Thyroid gland (tissue), 4 donors: ENCODE data around the gene DNAL4. TPM values are rescaled to one million over a fixed set of nuclear protein-coding genes. Genes with fewer than 3 reads are reported as not detected.

Source experiments
- DNase-seq, 2 donors: peaks; one replicate each; pipeline ENCODE4 v3.0.0-alpha.2; 2019
- H3K27ac ChIP-seq, 3 donors: fragments of 200-600 bp; sonication (generic); 1 replicate in 2 of 3; 2 replicates in 1 of 3; pipeline ENCODE4 v1.5.1; 2016 to 2019; ENCODE audit warnings: mild to moderate bottlenecking in 1 of 3, moderate library complexity in 1 of 3
- H3K27me3 ChIP-seq: fragments of 200-600 bp; sonication (generic); one replicate; pipeline ENCODE4 v1.5.1; 2019
- H3K36me3 ChIP-seq, 2 donors: fragments of 200-600 bp; sonication (generic); one replicate each; pipeline ENCODE4 v1.5.1; 2016 to 2019
- H3K4me1 ChIP-seq, 2 donors: fragments of 200-600 bp; sonication (generic); one replicate each; pipeline ENCODE4 v1.5.1; 2017 to 2019
- H3K4me3 ChIP-seq, 3 donors: fragments of 200-600 bp; sonication (generic); replicated peaks in 1 of 3; 1 replicate in 2 of 3; 2 replicates in 1 of 3; pipeline ENCODE4 v1.5.1; 2016; ENCODE audit warnings: mild to moderate bottlenecking in 1 of 3
- H3K9me3 ChIP-seq: fragments of 200-600 bp; sonication (generic); one replicate; pipeline ENCODE4 v1.5.1; 2017
- POLR2A ChIP-seq, 2 donors: fragments of 450-650 bp; IDR thresholded peaks; one replicate each; pipeline ENCODE4 v1.6.1; 2017; ENCODE audit warnings: antibody characterized with exemption in 2 of 2, mild to moderate bottlenecking in 2 of 2, moderate library complexity in 1 of 2
- WGBS, 2 donors: methylation state at CpG; one replicate each; pipeline ENCODE4 v1.1.5; 2017; 5-methylcytosine and 5-hydroxymethylcytosine counted together
- intact Hi-C: fragments of 100-400 bp; cut with DNase I; formaldehyde crosslinking; loops from one replicate; pipeline ENCODE4 v1.15.1; 2023
- total RNA-seq, 4 donors: library from RNA; depleted of rRNA; stranded (reverse); fragments of >200 nt; gene quantifications; one replicate each; pipeline ENCODE4 v1.2.3, GENCODE V29; 2016
- TF ChIP-seq, protein P1 (sequence below), 6 experiments: fragments of 200-600 bp in 3 of 6; fragments of 450-650 bp in 3 of 6; sonication (generic) in 3 of 6; IDR thresholded peaks; one replicate each; pipeline ENCODE4 v1.5.1; 2016 to 2019; ENCODE audit warnings: antibody characterized with exemption in 6 of 6, mild to moderate bottlenecking in 2 of 6, inconsistent platforms in 1 of 6, moderate library complexity in 1 of 6

Gene DNAL4
- total RNA-seq, 4 donors from 2014 or later, result 30.9 to 50.0 (median 37.9) TPM

GRCh38 chr22:38773363-38773946 is 20.5 kb downstream of the DNAL4 start:
- intact Hi-C loops, result loop anchor here (10.0 kb wide), 2 partner anchors 91 to 351 kb away; no protein-coding TSS in a partner anchor
- no peaks in the 10 kb centered on the region for H3K4me1 ChIP-seq
- no peaks in the 10 kb centered on the region for H3K9me3 ChIP-seq
- H3K36me3 ChIP-seq, result no peaks in the 10 kb centered on the region
- H3K27ac ChIP-seq, result no peak overlapping the region
- H3K27me3 ChIP-seq, result no peaks in the 10 kb centered on the region
- WGBS, 2 donors, result 98 to 99% methylated on average over 4 of the region's 4 CpGs
- no peak for TF ChIP-seq POLR2A (IDR thresholded peaks at IDR 0.05)
- TF ChIP-seq, protein P1, sequence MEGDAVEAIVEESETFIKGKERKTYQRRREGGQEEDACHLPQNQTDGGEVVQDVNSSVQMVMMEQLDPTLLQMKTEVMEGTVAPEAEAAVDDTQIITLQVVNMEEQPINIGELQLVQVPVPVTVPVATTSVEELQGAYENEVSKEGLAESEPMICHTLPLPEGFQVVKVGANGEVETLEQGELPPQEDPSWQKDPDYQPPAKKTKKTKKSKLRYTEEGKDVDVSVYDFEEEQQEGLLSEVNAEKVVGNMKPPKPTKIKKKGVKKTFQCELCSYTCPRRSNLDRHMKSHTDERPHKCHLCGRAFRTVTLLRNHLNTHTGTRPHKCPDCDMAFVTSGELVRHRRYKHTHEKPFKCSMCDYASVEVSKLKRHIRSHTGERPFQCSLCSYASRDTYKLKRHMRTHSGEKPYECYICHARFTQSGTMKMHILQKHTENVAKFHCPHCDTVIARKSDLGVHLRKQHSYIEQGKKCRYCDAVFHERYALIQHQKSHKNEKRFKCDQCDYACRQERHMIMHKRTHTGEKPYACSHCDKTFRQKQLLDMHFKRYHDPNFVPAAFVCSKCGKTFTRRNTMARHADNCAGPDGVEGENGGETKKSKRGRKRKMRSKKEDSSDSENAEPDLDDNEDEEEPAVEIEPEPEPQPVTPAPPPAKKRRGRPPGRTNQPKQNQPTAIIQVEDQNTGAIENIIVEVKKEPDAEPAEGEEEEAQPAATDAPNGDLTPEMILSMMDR (IDR thresholded peaks at IDR 0.05), result no peak
- H3K4me3 ChIP-seq, result no peak overlapping the region
- DNase-seq, result no peak

GRCh38 chr22:38772623-38772873 is 21.4 kb downstream of the DNAL4 start:
- intact Hi-C loops, result loop anchor here (10.0 kb wide), 2 partner anchors 92 to 352 kb away; no protein-coding TSS in a partner anchor
- TF ChIP-seq POLR2A (IDR thresholded peaks at IDR 0.05), result no peak
- TF ChIP-seq, protein P1 (IDR thresholded peaks at IDR 0.05), result no peak
- no peak overlapping the region for H3K27ac ChIP-seq
- no peaks in the 10 kb centered on the region for H3K9me3 ChIP-seq
- WGBS, 2 donors, result 71 to 88% methylated on average over 4 to 6 of the region's 8 CpGs
- H3K4me1 ChIP-seq, result no peaks in the 10 kb centered on the region
- H3K36me3 ChIP-seq, result no peaks in the 10 kb centered on the region
- H3K27me3 ChIP-seq, result no peaks in the 10 kb centered on the region
- H3K4me3 ChIP-seq, result no peak overlapping the region
- DNase-seq, result no peak

GRCh38 chr22:38770257-38770949 is 23.5 kb downstream of the DNAL4 start:
- WGBS, 2 donors, result 88 to 90% methylated on average over 15 to 16 of the region's 16 CpGs
- intact Hi-C loops, result loop anchor here (10.0 kb wide), 2 partner anchors 94 to 354 kb away; no protein-coding TSS in a partner anchor

DNA sequence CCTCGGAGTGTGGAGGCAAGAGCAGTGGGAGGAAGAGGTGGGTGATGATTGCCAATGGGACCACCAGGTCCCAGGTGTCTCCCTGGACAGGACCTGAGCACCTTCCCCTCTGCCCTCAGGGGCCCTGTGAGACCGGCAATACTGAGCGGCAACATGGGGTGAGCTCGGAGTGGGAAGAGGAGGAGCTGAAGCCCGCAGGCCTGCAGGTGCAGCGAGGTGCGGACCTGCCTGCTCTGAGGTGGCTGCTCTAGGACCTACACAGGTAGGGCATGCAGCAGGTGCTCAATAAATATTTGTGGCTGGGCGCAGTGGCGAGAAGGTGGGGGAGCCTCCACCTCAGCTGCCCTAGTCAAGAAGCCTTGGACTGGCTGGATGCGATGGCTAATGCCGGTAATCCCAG is 25.9 kb downstream of the DNAL4 start:
- WGBS, 2 donors, result 87 to 91% methylated on average over 10 to 11 of the region's 11 CpGs
- intact Hi-C loops, result no loop called here
- no peak for TF ChIP-seq POLR2A (IDR thresholded peaks at IDR 0.05)
- TF ChIP-seq, protein P1 (IDR thresholded peaks at IDR 0.05), result no peak
- Histone ChIP-seq H3K4me3 (no peak overlapping the region), H3K27ac (no peak overlapping the region), H3K4me1 (peaks cover 0 to 8% of the 10 kb centered on the region in 2 donors), H3K9me3 (no peaks in the 10 kb centered on the region), H3K36me3 (no peaks in the 10 kb centered on the region), H3K27me3 (no peaks in the 10 kb centered on the region)
- no peak for DNase-seq

More at GRCh38 chr22:38770257-38770949, 23.5 kb downstream of the DNAL4 start:
- TF ChIP-seq, protein P1 (IDR thresholded peaks at IDR 0.05), result no peak
- TF ChIP-seq POLR2A (IDR thresholded peaks at IDR 0.05), result no peak
- peaks cover 0 to 8% of the 10 kb centered on the region in 2 donors for H3K4me1 ChIP-seq
- no peaks in the 10 kb centered on the region for H3K27me3 ChIP-seq
- no peaks in the 10 kb centered on the region for H3K36me3 ChIP-seq
- no peak for DNase-seq
- H3K9me3 ChIP-seq, result no peaks in the 10 kb centered on the region
- H3K4me3 ChIP-seq, result no peak overlapping the region
- no peak overlapping the region for H3K27ac ChIP-seq

GRCh38 chr22:38767313-38767712 is 26.6 kb downstream of the DNAL4 start:
- intact Hi-C loops, result no loop called here
- Histone ChIP-seq H3K27ac (no peak overlapping the region), H3K4me1 (peaks cover 0 to 8% of the 10 kb centered on the region in 2 donors), H3K9me3 (no peaks in the 10 kb centered on the region), H3K27me3 (no peaks in the 10 kb centered on the region), H3K36me3 (no peaks in the 10 kb centered on the region), H3K4me3 (no peak overlapping the region)
- no peak for DNase-seq
- WGBS, 2 donors, result 82 to 84% methylated on average over 7 to 9 of the region's 9 CpGs
- TF ChIP-seq, protein P1 (IDR thresholded peaks at IDR 0.05), result no peak
- TF ChIP-seq POLR2A (IDR thresholded peaks at IDR 0.05), result no peak
